22Rv1 (cell line): ENCODE data around the gene WDR54.

Experiments
- H3K27ac ChIP-seq: fragments of 450-650 bp; 2 replicates; pipeline ENCODE4 v1.5.1; 2017
- CTCF ChIP-seq: fragments of 450-650 bp; IDR thresholded peaks from 2 replicates; pipeline ENCODE4 v1.5.1; 2017; ENCODE audit warnings: mild to moderate bottlenecking
- ZFX ChIP-seq: fragments of 450-650 bp; IDR thresholded peaks from 2 replicates; pipeline ENCODE4 v1.6.1; 2017; ENCODE audit warnings: antibody characterized with exemption, borderline replicate concordance

The WDR54 gene

GRCh38 chr2:74406035-74406434, 15.5 kb upstream of the WDR54 start:
- no peak overlapping the region for H3K27ac ChIP-seq
- TF ChIP-seq ZFX (no peak), CTCF (no peak)

GRCh38 chr2:74407682-74408081, 13.8 kb upstream of the WDR54 start:
- no peak overlapping the region for H3K27ac ChIP-seq
- TF ChIP-seq CTCF, result no peak
- no peak for TF ChIP-seq ZFX

GRCh38 chr2:74413001-74413698, 8.4 kb upstream of the WDR54 start:
- no peak overlapping the region for H3K27ac ChIP-seq
- TF ChIP-seq ZFX (no peak), CTCF (no peak)

- no peak overlapping the region for H3K27ac ChIP-seq
- no peak for TF ChIP-seq CTCF
- no peak for TF ChIP-seq ZFX
Observed at GRCh38 chr2:74414441-74414840, 7.1 kb upstream of the WDR54 start.

GRCh38 chr2:74414881-74415761, 6.4 kb upstream of the WDR54 start:
- no peak overlapping the region for H3K27ac ChIP-seq
- no peak for TF ChIP-seq ZFX
- TF ChIP-seq CTCF, result no peak

GRCh38 chr2:74415762-74416395, 5.7 kb upstream of the WDR54 start:
- TF ChIP-seq CTCF, result no peak
- no peak for TF ChIP-seq ZFX
- no peak overlapping the region for H3K27ac ChIP-seq

GRCh38 chr2:74416778-74417177, 4.8 kb upstream of the WDR54 start:
- TF ChIP-seq CTCF (no peak), ZFX (no peak)
- H3K27ac ChIP-seq, result no peak overlapping the region
